K562 (cell line): ENCODE results near the gene ATP6V0E2. TPM values are rescaled to one million over a fixed set of nuclear protein-coding genes. Genes with fewer than 3 reads are reported as not detected.

ENCODE experiments used
- CREBBP ChIP-seq: IDR thresholded peaks from one replicate; pipeline ENCODE4 v1.6.1; 2012; ENCODE audit warnings: low read depth, mild to moderate bottlenecking, control low read depth, inconsistent platforms, low read length
- CTBP1 ChIP-seq: fragments of 450-650 bp; IDR thresholded peaks from 2 replicates; pipeline ENCODE4 v1.6.1; 2016; ENCODE audit warnings: borderline replicate concordance
- ETS1 ChIP-seq: conservative IDR thresholded peaks from 2 replicates; pipeline ENCODE4 v1.6.1; 2011; ENCODE audit warnings: low read depth, mild to moderate bottlenecking, low read length; ENCODE audit not compliant: control insufficient read depth
- FOXK1 ChIP-seq: sonication (generic); formaldehyde crosslinking; IDR thresholded peaks from 2 replicates; pipeline ENCODE4 v1.8.0; 2022; ENCODE audit warnings: missing genetic modification reagents, mild to moderate bottlenecking, borderline replicate concordance
- GABPB1 ChIP-seq: sonication (generic); formaldehyde crosslinking; IDR thresholded peaks from 2 replicates; pipeline ENCODE4 v1.8.0; 2022; ENCODE audit warnings: mild to moderate bottlenecking, missing genetic modification reagents
- L3MBTL2 ChIP-seq: fragments of 450-650 bp; IDR thresholded peaks from 2 replicates; pipeline ENCODE4 v1.6.1; 2016; ENCODE audit warnings: mild to moderate bottlenecking, moderate library complexity
- MAZ ChIP-seq, 2 experiments: fragments of 450-650 bp in 1 of 2; sonication (generic) in 1 of 2; formaldehyde crosslinking; IDR thresholded peaks in 1 of 2; conservative IDR thresholded peaks in 1 of 2; 2 replicates each; pipeline versions ENCODE4 v1.4.0 to v1.5.0; 2020; ENCODE audit warnings: mild to moderate bottlenecking in 1 of 2, missing genetic modification reagents in 1 of 2
- MYNN ChIP-seq, 2 experiments: sonication (generic); formaldehyde crosslinking in 1 of 2; IDR thresholded peaks; 2 replicates each; pipeline versions ENCODE4 v1.5.0 to v1.6.1; 2016 to 2020; ENCODE audit warnings: antibody characterized with exemption in 1 of 2, missing genetic modification reagents in 1 of 2
- NFE2 ChIP-seq: IDR thresholded peaks from 2 replicates; pipeline ENCODE4 v1.6.1; 2014; ENCODE audit warnings: antibody characterized with exemption, low read depth
- SMAD4 ChIP-seq: fragments of 250-450 bp; sonication (Bioruptor Pico); conservative IDR thresholded peaks from 2 replicates; pipeline ENCODE4 v1.8.0; 2021; ENCODE audit warnings: inconsistent platforms, mild to moderate bottlenecking, moderate library complexity
- TCF7 ChIP-seq: sonication (generic); IDR thresholded peaks from 2 replicates; pipeline ENCODE4 v1.6.1; 2016; ENCODE audit warnings: antibody characterized with exemption, borderline replicate concordance
- TEAD1 ChIP-seq, 2 experiments: fragments of 450-650 bp in 1 of 2; sonication (generic) in 1 of 2; formaldehyde crosslinking; IDR thresholded peaks; 2 replicates each; pipeline versions ENCODE4 v1.4.0 to v1.8.0; 2020 to 2022; ENCODE audit warnings: mild to moderate bottlenecking in 2 of 2, missing genetic modification reagents in 1 of 2
- YY1 ChIP-seq, 3 experiments: IDR thresholded peaks; 2 replicates each; pipeline ENCODE4 v1.6.1; 2011; ENCODE audit warnings: low read length in 2 of 3, mild to moderate bottlenecking in 2 of 3, moderate library complexity in 2 of 3, borderline replicate concordance in 1 of 3, control low read depth in 1 of 3, low read depth in 1 of 3; ENCODE audit not compliant: insufficient read depth in 3 of 3, insufficient replicate concordance in 2 of 3, control insufficient read depth in 1 of 3, insufficient read length in 1 of 3; ENCODE audit errors: extremely low read depth in 1 of 3
- ZFPM2 ChIP-seq: fragments of 250-450 bp; sonication (Bioruptor Pico); IDR thresholded peaks from 2 replicates; pipeline ENCODE4 v1.5.1; 2022; ENCODE audit warnings: mild to moderate bottlenecking
- ZNF780A ChIP-seq: fragments of 250-450 bp; sonication (Bioruptor Pico); IDR thresholded peaks from 2 replicates; pipeline ENCODE4 v1.5.0; 2021; ENCODE audit warnings: mild to moderate bottlenecking
- polyA plus RNA-seq, 8 experiments: library from polyadenylated mRNA; depleted of rRNA in 4 of 8; stranded (reverse) in 5 of 8; unstranded in 3 of 8; fragments of >200 nt; fragmentation: Nextera tagmentation in 2 of 8; fragmentation: Illumina TruSeq in 1 of 8; extraction: Ambion mirVana in 2 of 8; extraction: Trizol in 1 of 8; gene quantifications; 2 replicates each; pipeline versions ENCODE4 v1.2.1 to v1.2.3, GENCODE V29; 2011 to 2014; ENCODE audit warnings: inconsistent platforms in 1 of 8, missing spikeins in 1 of 8
- total RNA-seq, 7 experiments: library from RNA; depleted of rRNA in 6 of 7; stranded (reverse); fragments of >200 nt in 6 of 7; fragmentation: Illumina TruSeq in 2 of 7; extraction: Trizol in 2 of 7; gene quantifications; 2 replicates each; pipeline versions ENCODE4 v1.2.1 to v1.2.3, GENCODE V29; 2011 to 2021; ENCODE audit warnings: low replicate concordance in 1 of 7
- TF ChIP-seq, protein P1 (sequence below): fragments of 250-450 bp; sonication (Bioruptor Pico); IDR thresholded peaks from 2 replicates; pipeline ENCODE4 v1.5.0; 2022; ENCODE audit warnings: mild to moderate bottlenecking
- TF ChIP-seq, protein P2 (sequence below), 3 experiments: IDR thresholded peaks in 2 of 3; conservative IDR thresholded peaks in 1 of 3; 2 replicates each; pipeline ENCODE4 v1.5.1; 2011 to 2012; ENCODE audit warnings: low read length in 3 of 3, mild to moderate bottlenecking in 3 of 3, control low read depth in 2 of 3, improper control_type of control experiment in 1 of 3, inconsistent platforms in 1 of 3, low read depth in 1 of 3, mixed read lengths in 1 of 3, moderate library complexity in 1 of 3; ENCODE audit not compliant: insufficient read depth in 2 of 3
- TF ChIP-seq, protein P3 (sequence below), 2 experiments: fragments of 450-650 bp; conservative IDR thresholded peaks; 2 replicates each; pipeline ENCODE4 v1.6.1; 2017; ENCODE audit warnings: mild to moderate bottlenecking in 2 of 2, moderate library complexity in 2 of 2

ATP6V0E2 gene
- total and polyA plus RNA-seq, 9 of the 15 experiments (the other 6 are each of a cell fraction or from before 2014, with no cell fraction given): 0.55 to 18.5 (median 10.9) TPM

DNA sequence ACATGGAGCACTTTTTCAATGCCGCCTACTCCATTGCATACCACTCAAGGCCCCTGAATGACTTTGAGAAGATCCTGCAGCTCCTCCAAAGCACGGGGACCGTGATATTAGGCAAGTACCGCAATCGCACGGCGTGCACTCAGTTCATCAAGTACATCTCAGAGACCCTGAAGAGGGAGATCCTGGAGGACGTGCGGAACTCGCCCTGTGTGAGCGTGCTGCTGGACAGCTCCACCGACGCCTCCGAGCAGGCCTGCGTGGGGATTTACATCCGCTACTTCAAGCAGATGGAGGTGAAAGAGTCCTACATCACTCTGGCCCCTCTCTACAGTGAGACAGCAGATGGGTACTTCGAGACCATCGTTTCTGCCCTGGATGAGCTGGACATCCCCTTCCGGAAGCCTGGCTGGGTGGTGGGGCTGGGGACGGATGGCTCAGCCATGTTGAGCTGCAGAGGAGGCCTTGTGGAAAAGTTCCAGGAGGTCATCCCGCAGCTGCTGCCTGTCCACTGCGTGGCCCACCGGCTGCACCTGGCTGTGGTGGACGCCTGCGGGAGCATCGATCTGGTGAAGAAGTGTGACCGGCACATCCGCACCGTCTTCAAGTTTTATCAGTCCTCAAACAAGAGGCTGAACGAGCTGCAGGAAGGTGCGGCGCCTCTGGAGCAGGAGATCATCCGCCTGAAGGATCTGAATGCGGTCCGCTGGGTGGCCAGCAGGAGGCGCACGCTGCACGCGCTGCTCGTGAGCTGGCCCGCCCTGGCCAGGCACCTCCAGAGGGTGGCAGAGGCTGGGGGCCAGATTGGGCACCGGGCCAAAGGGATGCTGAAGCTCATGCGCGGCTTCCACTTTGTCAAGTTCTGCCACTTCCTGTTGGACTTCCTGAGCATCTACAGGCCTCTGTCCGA lies 12.7 kb upstream of the ATP6V0E2 start (continued):
- TF ChIP-seq YY1 (IDR thresholded peaks at IDR 0.05; ENCODE audit: borderline replicate concordance in 1 of 3, control insufficient read depth in 1 of 3, extremely low read depth in 1 of 3, insufficient read depth in 3 of 3, insufficient read length in 1 of 3, insufficient replicate concordance in 2 of 3, low read depth in 1 of 3, low read length in 2 of 3) (peak in 1 of 3 experiments; percentile 14), SMAD4 (CRISPR knock-in tag) (0 out of 2 replicates have a peak, but pooled peaks have one; percentile 22), ETS1 (peak; percentile 36; the same call in 1 of the 2 replicates), NFE2 (no peak), FOXK1 (CRISPR knock-in tag) (peak; percentile 70; the same call in 1 of the 2 replicates), ZNF780A (CRISPR knock-in tag) (no peak), ZFPM2 (CRISPR knock-in tag) (no peak), CTBP1 (peak; percentile 38; the same call in 1 of the 2 replicates), L3MBTL2 (0 out of 2 replicates have a peak, but pooled peaks have one; percentile 33), MAZ (CRISPR knock-in tag; conservative IDR thresholded peaks at IDR 0.05 in 1 of 2, IDR thresholded peaks at IDR 0.05 in 1 of 2) (peak in 1 of 2 experiments; percentile 68; a peak in 2 of 4 replicates), MYNN (IDR thresholded peaks at IDR 0.05) (peak; percentile 52; the same call in 1 of the 2 replicates), MYNN (CRISPR knock-in tag; IDR thresholded peaks at IDR 0.05) (no peak), TCF7 (0 out of 2 replicates have a peak, but pooled peaks have one; percentile 27), GABPB1 (peak; percentile 5; the same call in 1 of the 2 replicates), TEAD1 (CRISPR knock-in tag; IDR thresholded peaks at IDR 0.05) (0 out of 4 replicates have a peak, but pooled peaks of 1 of the 2 experiments have one; percentile 51), CREBBP (no peak)
- TF ChIP-seq, protein P1, sequence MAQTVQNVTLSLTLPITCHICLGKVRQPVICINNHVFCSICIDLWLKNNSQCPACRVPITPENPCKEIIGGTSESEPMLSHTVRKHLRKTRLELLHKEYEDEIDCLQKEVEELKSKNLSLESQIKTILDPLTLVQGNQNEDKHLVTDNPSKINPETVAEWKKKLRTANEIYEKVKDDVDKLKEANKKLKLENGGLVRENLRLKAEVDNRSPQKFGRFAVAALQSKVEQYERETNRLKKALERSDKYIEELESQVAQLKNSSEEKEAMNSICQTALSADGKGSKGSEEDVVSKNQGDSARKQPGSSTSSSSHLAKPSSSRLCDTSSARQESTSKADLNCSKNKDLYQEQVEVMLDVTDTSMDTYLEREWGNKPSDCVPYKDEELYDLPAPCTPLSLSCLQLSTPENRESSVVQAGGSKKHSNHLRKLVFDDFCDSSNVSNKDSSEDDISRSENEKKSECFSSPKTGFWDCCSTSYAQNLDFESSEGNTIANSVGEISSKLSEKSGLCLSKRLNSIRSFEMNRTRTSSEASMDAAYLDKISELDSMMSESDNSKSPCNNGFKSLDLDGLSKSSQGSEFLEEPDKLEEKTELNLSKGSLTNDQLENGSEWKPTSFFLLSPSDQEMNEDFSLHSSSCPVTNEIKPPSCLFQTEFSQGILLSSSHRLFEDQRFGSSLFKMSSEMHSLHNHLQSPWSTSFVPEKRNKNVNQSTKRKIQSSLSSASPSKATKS (CRISPR knock-in tag): no peak
- TF ChIP-seq, protein P2, sequence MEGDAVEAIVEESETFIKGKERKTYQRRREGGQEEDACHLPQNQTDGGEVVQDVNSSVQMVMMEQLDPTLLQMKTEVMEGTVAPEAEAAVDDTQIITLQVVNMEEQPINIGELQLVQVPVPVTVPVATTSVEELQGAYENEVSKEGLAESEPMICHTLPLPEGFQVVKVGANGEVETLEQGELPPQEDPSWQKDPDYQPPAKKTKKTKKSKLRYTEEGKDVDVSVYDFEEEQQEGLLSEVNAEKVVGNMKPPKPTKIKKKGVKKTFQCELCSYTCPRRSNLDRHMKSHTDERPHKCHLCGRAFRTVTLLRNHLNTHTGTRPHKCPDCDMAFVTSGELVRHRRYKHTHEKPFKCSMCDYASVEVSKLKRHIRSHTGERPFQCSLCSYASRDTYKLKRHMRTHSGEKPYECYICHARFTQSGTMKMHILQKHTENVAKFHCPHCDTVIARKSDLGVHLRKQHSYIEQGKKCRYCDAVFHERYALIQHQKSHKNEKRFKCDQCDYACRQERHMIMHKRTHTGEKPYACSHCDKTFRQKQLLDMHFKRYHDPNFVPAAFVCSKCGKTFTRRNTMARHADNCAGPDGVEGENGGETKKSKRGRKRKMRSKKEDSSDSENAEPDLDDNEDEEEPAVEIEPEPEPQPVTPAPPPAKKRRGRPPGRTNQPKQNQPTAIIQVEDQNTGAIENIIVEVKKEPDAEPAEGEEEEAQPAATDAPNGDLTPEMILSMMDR (IDR thresholded peaks at IDR 0.05 in 2 of 3, conservative IDR thresholded peaks at IDR 0.05 in 1 of 3; ENCODE audit: insufficient read depth in 2 of 3, low read depth in 1 of 3, low read length in 3 of 3): peak; percentile 96 to 98 (median 97)
- TF ChIP-seq, protein P3, sequence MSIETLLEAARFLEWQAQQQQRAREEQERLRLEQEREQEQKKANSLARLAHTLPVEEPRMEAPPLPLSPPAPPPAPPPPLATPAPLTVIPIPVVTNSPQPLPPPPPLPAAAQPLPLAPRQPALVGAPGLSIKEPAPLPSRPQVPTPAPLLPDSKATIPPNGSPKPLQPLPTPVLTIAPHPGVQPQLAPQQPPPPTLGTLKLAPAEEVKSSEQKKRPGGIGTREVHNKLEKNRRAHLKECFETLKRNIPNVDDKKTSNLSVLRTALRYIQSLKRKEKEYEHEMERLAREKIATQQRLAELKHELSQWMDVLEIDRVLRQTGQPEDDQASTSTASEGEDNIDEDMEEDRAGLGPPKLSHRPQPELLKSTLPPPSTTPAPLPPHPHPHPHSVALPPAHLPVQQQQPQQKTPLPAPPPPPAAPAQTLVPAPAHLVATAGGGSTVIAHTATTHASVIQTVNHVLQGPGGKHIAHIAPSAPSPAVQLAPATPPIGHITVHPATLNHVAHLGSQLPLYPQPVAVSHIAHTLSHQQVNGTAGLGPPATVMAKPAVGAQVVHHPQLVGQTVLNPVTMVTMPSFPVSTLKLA (conservative IDR thresholded peaks at IDR 0.05): no peak
